Mucosa of rectum (tissue), 2 donors: ENCODE results near the gene MCOLN2.

Experiments used
- H3K27ac ChIP-seq, 2 donors: one replicate each; pipeline ENCODE4 v1.7.0; 2013; ENCODE audit warnings: inconsistent platforms in 2 of 2, low read depth in 2 of 2, low read length in 2 of 2
- H3K27me3 ChIP-seq, 2 donors: one replicate each; pipeline ENCODE4 v1.7.0; 2013; ENCODE audit warnings: low read length in 2 of 2; ENCODE audit not compliant: control insufficient read depth in 2 of 2, insufficient read depth in 2 of 2
- H3K36me3 ChIP-seq, 2 donors: one replicate each; pipeline ENCODE4 v1.7.0; 2013; ENCODE audit warnings: low read length in 2 of 2; ENCODE audit not compliant: control insufficient read depth in 2 of 2, insufficient read depth in 2 of 2
- H3K4me1 ChIP-seq, 2 donors: one replicate each; pipeline ENCODE4 v1.7.0; 2013; ENCODE audit warnings: low read length in 2 of 2, mild to moderate bottlenecking in 1 of 2; ENCODE audit not compliant: control insufficient read depth in 2 of 2, insufficient read depth in 2 of 2
- H3K4me3 ChIP-seq, 2 donors: one replicate each; pipeline ENCODE4 v1.7.0; 2013; ENCODE audit warnings: low read length in 2 of 2
- H3K9ac ChIP-seq, 2 donors: one replicate each; pipeline ENCODE4 v1.7.0; 2013; ENCODE audit warnings: low read length in 2 of 2, low read depth in 1 of 2, mild to moderate bottlenecking in 1 of 2
- H3K9me3 ChIP-seq, 2 donors: one replicate each; pipeline ENCODE4 v1.7.0; 2013; ENCODE audit warnings: low read length in 2 of 2; ENCODE audit not compliant: control insufficient read depth in 2 of 2
- donor health status: healthy.
- donor health status: Normal muscosa, but diverticular disease.

The MCOLN2 gene

GRCh38 chr1:84996846-84997666, at the start of gene MCOLN2:
Gene MCOLN2 (minus strand): TSS chr1:84997113. CDS start chr1:84996872, 241 bp downstream.
- Histone ChIP-seq H3K4me1 (peaks cover 18 to 25% of the 10 kb centered on the region in 2 donors), H3K4me3 (peak within 1 kb of the TSS; percentile 74 to 76), H3K9ac (peak within 1 kb of the TSS; percentile 38 to 82), H3K36me3 (no peaks in the 10 kb centered on the region), H3K27me3 (peaks cover 13 to 14% of the 10 kb centered on the region in 2 donors), H3K9me3 (no peaks in the 10 kb centered on the region), H3K27ac (peak within 1 kb of the TSS in 1 of 2 donors; percentile 81)

- no peaks in the 10 kb centered on the region for H3K36me3 ChIP-seq
- H3K27me3 ChIP-seq: peaks cover 5 to 14% of the 10 kb centered on the region in 2 donors
- H3K27ac ChIP-seq: no peak overlapping the region
- no peak overlapping the region for H3K9ac ChIP-seq
- no peak overlapping the region for H3K4me3 ChIP-seq
- no peaks in the 10 kb centered on the region for H3K4me1 ChIP-seq
- H3K9me3 ChIP-seq: no peaks in the 10 kb centered on the region
Observed at GRCh38 chr1:85042413-85042812, 45.5 kb upstream of the MCOLN2 start.

DNA sequence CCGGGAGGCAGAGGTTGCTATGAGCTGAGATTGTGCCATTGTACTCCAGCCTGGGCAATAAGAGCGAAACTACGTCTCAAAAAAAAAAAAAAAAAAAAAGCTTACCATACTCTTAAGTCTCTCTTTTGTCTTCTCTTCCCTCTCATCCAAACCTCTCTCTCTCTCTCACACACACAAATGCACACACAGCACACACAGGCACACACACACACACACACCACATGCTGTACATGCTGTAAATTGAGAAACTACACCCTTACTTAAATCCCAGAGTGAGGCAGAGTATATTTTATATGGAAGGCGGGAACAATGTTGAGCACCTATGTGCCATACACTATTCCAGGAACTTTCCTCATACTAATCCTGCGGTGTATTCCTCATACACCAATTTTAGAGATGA, 44.9 kb upstream of the MCOLN2 start:
- Histone ChIP-seq H3K9me3 (no peaks in the 10 kb centered on the region), H3K4me3 (no peak overlapping the region), H3K27me3 (peaks cover 3 to 8% of the 10 kb centered on the region in 2 donors), H3K27ac (no peak overlapping the region), H3K9ac (no peak overlapping the region), H3K4me1 (no peaks in the 10 kb centered on the region), H3K36me3 (no peaks in the 10 kb centered on the region)

DNA sequence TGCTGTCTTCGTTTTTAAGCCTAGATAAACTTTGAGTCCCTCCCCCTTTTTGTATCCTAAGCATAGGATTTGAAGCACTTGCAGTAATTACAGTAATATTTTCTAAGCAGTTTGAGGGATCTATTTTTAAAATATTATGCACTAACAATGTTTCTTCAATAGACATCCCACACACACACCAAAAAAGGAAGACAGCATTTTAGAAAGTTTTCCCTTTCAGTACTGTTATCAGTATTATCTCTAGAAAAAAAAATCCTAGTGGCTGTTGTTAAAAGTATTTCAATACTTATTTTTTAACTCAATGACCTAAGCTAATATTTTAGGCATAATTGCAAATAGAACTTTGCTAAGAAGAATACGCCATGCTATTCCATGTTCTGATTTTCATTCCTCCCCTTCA, 36.3 kb upstream of the MCOLN2 start:
- Histone ChIP-seq H3K27ac (no peak overlapping the region), H3K4me1 (no peaks in the 10 kb centered on the region), H3K27me3 (no peaks in the 10 kb centered on the region), H3K36me3 (no peaks in the 10 kb centered on the region), H3K4me3 (no peak overlapping the region), H3K9ac (no peak overlapping the region), H3K9me3 (no peaks in the 10 kb centered on the region)

GRCh38 chr1:85030536-85030935, 33.6 kb upstream of the MCOLN2 start:
- no peak overlapping the region for H3K4me3 ChIP-seq
- H3K27me3 ChIP-seq: no peaks in the 10 kb centered on the region
- H3K4me1 ChIP-seq: no peaks in the 10 kb centered on the region
- H3K36me3 ChIP-seq: no peaks in the 10 kb centered on the region
- H3K9ac ChIP-seq: no peak overlapping the region
- H3K27ac ChIP-seq: no peak overlapping the region
- H3K9me3 ChIP-seq: no peaks in the 10 kb centered on the region

DNA sequence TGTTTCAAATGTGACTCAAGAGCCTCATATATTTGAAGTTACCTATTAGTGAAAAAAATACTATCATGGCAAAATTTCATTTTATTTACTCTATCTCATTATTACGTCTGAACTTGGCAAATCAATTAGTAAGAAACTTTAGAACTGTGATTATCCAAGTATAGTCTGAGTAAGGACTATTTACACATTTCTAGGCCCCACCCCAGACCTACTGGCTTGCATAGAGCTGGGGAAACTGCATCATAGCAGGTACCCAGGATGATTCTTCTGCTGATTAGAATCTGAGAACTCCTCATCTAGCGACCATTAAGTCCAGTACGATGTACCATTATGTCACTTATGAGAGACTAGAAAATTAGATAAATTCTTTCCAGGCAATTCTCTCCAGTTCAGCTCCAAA, 31.2 kb upstream of the MCOLN2 start:
- H3K27ac ChIP-seq: no peak overlapping the region
- no peaks in the 10 kb centered on the region for H3K27me3 ChIP-seq
- no peaks in the 10 kb centered on the region for H3K9me3 ChIP-seq
- no peak overlapping the region for H3K9ac ChIP-seq
- H3K36me3 ChIP-seq: no peaks in the 10 kb centered on the region
- no peak overlapping the region for H3K4me3 ChIP-seq
- H3K4me1 ChIP-seq: no peaks in the 10 kb centered on the region

GRCh38 chr1:85027242-85027983, 30.5 kb upstream of the MCOLN2 start:
- H3K36me3 ChIP-seq: no peaks in the 10 kb centered on the region
- H3K9me3 ChIP-seq: no peaks in the 10 kb centered on the region
- no peak overlapping the region for H3K4me3 ChIP-seq
- H3K4me1 ChIP-seq: no peaks in the 10 kb centered on the region
- no peaks in the 10 kb centered on the region for H3K27me3 ChIP-seq
- no peak overlapping the region for H3K27ac ChIP-seq
- H3K9ac ChIP-seq: no peak overlapping the region

- Histone ChIP-seq H3K27me3 (no peaks in the 10 kb centered on the region), H3K27ac (no peak overlapping the region), H3K4me3 (no peak overlapping the region), H3K9ac (no peak overlapping the region), H3K9me3 (no peaks in the 10 kb centered on the region), H3K4me1 (no peaks in the 10 kb centered on the region), H3K36me3 (no peaks in the 10 kb centered on the region)
Observed at GRCh38 chr1:85025940-85026339, 29.0 kb upstream of the MCOLN2 start.

DNA sequence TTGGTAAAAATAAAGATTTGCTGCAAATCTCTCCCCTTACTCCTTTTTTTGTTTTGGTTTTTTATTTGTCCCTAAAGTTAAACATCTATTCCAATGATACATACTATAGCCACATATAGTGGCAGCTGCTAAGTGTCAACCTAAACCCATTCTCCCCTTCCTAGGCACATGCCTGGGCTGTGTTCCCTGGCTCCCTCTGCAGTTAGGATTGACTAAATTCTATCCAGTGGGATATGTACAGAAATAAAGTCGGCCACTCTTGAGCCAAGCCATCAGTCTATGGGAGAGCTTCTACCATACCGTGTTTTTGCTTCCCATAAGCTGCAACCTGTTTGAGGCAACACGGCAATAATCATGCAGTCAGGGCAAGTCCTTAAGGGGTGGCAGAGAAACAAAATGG, 27.8 kb upstream of the MCOLN2 start:
- H3K36me3 ChIP-seq: no peaks in the 10 kb centered on the region
- H3K4me3 ChIP-seq: no peak overlapping the region
- H3K27ac ChIP-seq: no peak overlapping the region
- H3K4me1 ChIP-seq: no peaks in the 10 kb centered on the region
- no peaks in the 10 kb centered on the region for H3K9me3 ChIP-seq
- no peaks in the 10 kb centered on the region for H3K27me3 ChIP-seq
- no peak overlapping the region for H3K9ac ChIP-seq

DNA sequence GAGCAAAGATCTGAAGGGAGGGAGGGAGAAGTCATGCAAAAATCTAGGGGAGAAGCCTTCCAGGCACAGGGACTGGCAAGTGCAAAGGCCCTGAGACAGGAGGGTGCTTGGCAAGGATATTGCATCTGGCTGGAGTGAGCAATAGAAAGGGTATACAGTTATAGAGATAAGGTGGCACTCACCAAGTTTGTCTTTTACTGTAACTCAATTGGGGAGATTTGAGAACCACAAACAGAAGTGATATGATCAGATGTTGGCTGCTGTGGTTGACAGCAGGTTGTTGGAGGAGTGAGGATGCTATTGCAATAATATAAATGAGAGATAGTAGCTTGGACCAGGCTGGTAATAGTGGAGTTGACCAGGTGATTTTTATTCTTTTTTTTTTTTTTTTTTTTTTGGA, 25.8 kb upstream of the MCOLN2 start:
- no peaks in the 10 kb centered on the region for H3K36me3 ChIP-seq
- H3K4me3 ChIP-seq: no peak overlapping the region
- no peak overlapping the region for H3K9ac ChIP-seq
- H3K27me3 ChIP-seq: no peaks in the 10 kb centered on the region
- H3K9me3 ChIP-seq: no peaks in the 10 kb centered on the region
- no peak overlapping the region for H3K27ac ChIP-seq
- H3K4me1 ChIP-seq: no peaks in the 10 kb centered on the region
